Choroid plexus epithelial cell (primary cell): Measurements from ENCODE around the gene NALCN.
"Not testable (repeated sequence)": the region's sequence is repeated elsewhere in the genome, so short reads cannot be mapped to it uniquely, and the experiment has no call there.

ENCODE experiments used
- DNase-seq: peaks from one replicate; pipeline ENCODE4 v3.0.0-alpha.2; 2010; ENCODE audit warnings: low read depth
- H3K4me3 ChIP-seq: 2 replicates; pipeline ENCODE4 v1.5.1; 2011; ENCODE audit warnings: low read depth, mild to moderate bottlenecking, control low read depth, low read length, moderate library complexity
- TF ChIP-seq, protein P1 (sequence below): conservative IDR thresholded peaks from 2 replicates; pipeline ENCODE4 v1.5.1; 2011; ENCODE audit warnings: low read depth, mild to moderate bottlenecking, control low read depth, inconsistent platforms, low read length, moderate library complexity

The NALCN gene

GRCh38 chr13:101331731-101332130 is 84.6 kb downstream of the NALCN start:
- TF ChIP-seq, protein P1, sequence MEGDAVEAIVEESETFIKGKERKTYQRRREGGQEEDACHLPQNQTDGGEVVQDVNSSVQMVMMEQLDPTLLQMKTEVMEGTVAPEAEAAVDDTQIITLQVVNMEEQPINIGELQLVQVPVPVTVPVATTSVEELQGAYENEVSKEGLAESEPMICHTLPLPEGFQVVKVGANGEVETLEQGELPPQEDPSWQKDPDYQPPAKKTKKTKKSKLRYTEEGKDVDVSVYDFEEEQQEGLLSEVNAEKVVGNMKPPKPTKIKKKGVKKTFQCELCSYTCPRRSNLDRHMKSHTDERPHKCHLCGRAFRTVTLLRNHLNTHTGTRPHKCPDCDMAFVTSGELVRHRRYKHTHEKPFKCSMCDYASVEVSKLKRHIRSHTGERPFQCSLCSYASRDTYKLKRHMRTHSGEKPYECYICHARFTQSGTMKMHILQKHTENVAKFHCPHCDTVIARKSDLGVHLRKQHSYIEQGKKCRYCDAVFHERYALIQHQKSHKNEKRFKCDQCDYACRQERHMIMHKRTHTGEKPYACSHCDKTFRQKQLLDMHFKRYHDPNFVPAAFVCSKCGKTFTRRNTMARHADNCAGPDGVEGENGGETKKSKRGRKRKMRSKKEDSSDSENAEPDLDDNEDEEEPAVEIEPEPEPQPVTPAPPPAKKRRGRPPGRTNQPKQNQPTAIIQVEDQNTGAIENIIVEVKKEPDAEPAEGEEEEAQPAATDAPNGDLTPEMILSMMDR = no peak
- no peak overlapping the region for H3K4me3 ChIP-seq
- DNase-seq = no peak

DNA sequence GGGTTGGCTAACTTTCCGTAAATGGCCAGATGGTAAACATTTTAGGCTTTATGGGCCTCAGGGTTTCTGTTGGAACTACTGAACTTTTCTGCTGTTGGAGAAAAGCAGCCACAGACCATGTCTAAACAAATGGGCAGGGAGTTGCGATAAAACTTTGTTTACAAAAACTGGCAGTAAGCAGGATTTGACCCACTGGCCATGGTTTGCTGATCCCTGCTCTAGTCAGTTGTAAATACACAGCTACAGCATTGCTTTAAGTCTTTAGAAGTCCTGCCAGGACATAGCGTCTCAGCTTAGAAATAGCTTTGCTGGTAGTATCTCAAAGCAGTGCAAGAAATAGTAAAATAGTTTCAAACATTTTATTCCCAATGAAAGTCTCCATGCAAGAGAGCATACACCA is 88.4 kb downstream of the NALCN start:
- no peak for DNase-seq
- no peak overlapping the region for H3K4me3 ChIP-seq
- TF ChIP-seq, protein P1 = no peak

DNA sequence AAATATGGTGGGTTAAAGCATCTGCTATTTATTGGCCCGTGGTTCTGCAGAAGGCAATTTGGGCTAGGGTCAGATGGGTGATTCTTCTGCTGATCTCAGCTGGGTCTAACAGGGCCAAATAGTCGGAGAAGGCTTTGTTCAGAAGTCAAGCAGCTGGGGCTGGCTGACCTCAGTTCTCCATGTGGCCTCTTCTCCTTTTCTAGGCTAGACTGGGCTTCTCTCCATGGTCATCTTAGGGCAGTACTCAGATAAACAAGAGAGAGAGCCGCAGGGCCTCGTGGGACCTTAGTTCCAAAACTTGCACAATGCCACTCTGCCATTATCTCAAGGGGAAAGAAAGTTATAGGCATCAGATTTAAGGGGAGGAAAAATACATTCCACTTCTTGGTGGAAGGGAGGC is 89.6 kb downstream of the NALCN start:
- no peak overlapping the region for H3K4me3 ChIP-seq
- no peak for DNase-seq
- TF ChIP-seq, protein P1 = no peak

- TF ChIP-seq, protein P1 = no peak
- no peak overlapping the region for H3K4me3 ChIP-seq
- DNase-seq = no peak
These were observed 90.9 kb downstream of the NALCN start for GRCh38 chr13:101325423-101325822.

- TF ChIP-seq, protein P1 = no peak
- no peak overlapping the region for H3K4me3 ChIP-seq
- DNase-seq = no peak
These were observed 92.7 kb downstream of the NALCN start for GRCh38 chr13:101323601-101324000.

- no peak for DNase-seq
- TF ChIP-seq, protein P1 = no peak
- H3K4me3 ChIP-seq = no peak overlapping the region
These were observed 98.3 kb downstream of the NALCN start for GRCh38 chr13:101317986-101318523.

GRCh38 chr13:101313479-101313878 is 102.8 kb downstream of the NALCN start:
- H3K4me3 ChIP-seq, DNase-seq: not testable (repeated sequence)
